HEK293 (cell line): Measurements from ENCODE around the gene MIS18A.
A peak's percentile ranks its signal among the peaks of the same experiment; 100 is the strongest.

Source experiments
- CTCF ChIP-seq: fragments of 450-650 bp; formaldehyde crosslinking; IDR thresholded peaks from 2 replicates; pipeline ENCODE4 v1.5.1; 2016; ENCODE audit warnings: missing biosample characterization, missing genetic modification characterization
- GLIS2 ChIP-seq: fragments of 450-650 bp; formaldehyde crosslinking; IDR thresholded peaks from 2 replicates; pipeline ENCODE4 v1.5.1; 2016; ENCODE audit warnings: missing biosample characterization, missing genetic modification characterization
- HIC1 ChIP-seq: fragments of 450-650 bp; formaldehyde crosslinking; IDR thresholded peaks from 2 replicates; pipeline ENCODE4 v1.5.1; 2016; ENCODE audit warnings: missing biosample characterization, missing genetic modification characterization
- HOXA7 ChIP-seq: sonication (generic); formaldehyde crosslinking; IDR thresholded peaks from 2 replicates; pipeline ENCODE4 v1.8.1; 2022; ENCODE audit warnings: missing genetic modification reagents, borderline replicate concordance
- HOXC10 ChIP-seq: sonication (generic); formaldehyde crosslinking; IDR thresholded peaks from 2 replicates; pipeline ENCODE4 v1.8.1; 2023; ENCODE audit warnings: mild to moderate bottlenecking, missing genetic modification reagents
- KLF16 ChIP-seq: fragments of 450-650 bp; formaldehyde crosslinking; IDR thresholded peaks from 2 replicates; pipeline ENCODE4 v1.5.1; 2017; ENCODE audit warnings: missing biosample characterization, missing genetic modification characterization
- KLF17 ChIP-seq: fragments of 450-650 bp; formaldehyde crosslinking; IDR thresholded peaks from 2 replicates; pipeline ENCODE4 v1.5.1; 2016; ENCODE audit warnings: missing biosample characterization, missing genetic modification characterization
- REPIN1 ChIP-seq: fragments of 450-650 bp; formaldehyde crosslinking; IDR thresholded peaks from 2 replicates; pipeline ENCODE4 v1.5.1; 2017; ENCODE audit warnings: missing biosample characterization, missing genetic modification characterization, low read depth
- SCRT2 ChIP-seq: fragments of 450-650 bp; formaldehyde crosslinking; IDR thresholded peaks from 2 replicates; pipeline ENCODE4 v1.5.1; 2016; ENCODE audit warnings: missing biosample characterization, missing genetic modification characterization
- SP2 ChIP-seq: fragments of 450-650 bp; formaldehyde crosslinking; IDR thresholded peaks from 2 replicates; pipeline ENCODE4 v1.5.1; 2016; ENCODE audit warnings: missing biosample characterization, missing genetic modification characterization
- ZBTB20 ChIP-seq: fragments of 450-650 bp; formaldehyde crosslinking; IDR thresholded peaks from 2 replicates; pipeline ENCODE4 v1.5.1; 2016; ENCODE audit warnings: missing biosample characterization, missing genetic modification characterization
- ZFHX2 ChIP-seq: fragments of 450-650 bp; formaldehyde crosslinking; conservative IDR thresholded peaks from 2 replicates; pipeline ENCODE4 v1.5.1; 2016; ENCODE audit warnings: missing biosample characterization, missing genetic modification characterization
- ZNF146 ChIP-seq: fragments of 450-650 bp; formaldehyde crosslinking; IDR thresholded peaks from 2 replicates; pipeline ENCODE4 v1.5.1; 2016; ENCODE audit warnings: missing biosample characterization, missing genetic modification characterization
- ZNF16 ChIP-seq: fragments of 450-650 bp; formaldehyde crosslinking; IDR thresholded peaks from 2 replicates; pipeline ENCODE4 v1.5.1; 2016; ENCODE audit warnings: low read depth, missing biosample characterization, missing genetic modification characterization
- ZNF274 ChIP-seq, 2 experiments: fragments of 200-500 bp in 1 of 2; fragments of 450-650 bp in 1 of 2; sonication (Bioruptor generic) in 1 of 2; formaldehyde crosslinking in 1 of 2; IDR thresholded peaks; 2 replicates each; pipeline versions ENCODE4 v1.5.1 to v1.6.1; 2014 to 2016; ENCODE audit warnings: borderline replicate concordance in 1 of 2, inconsistent platforms in 1 of 2, low read length in 1 of 2, missing biosample characterization in 1 of 2, missing genetic modification characterization in 1 of 2
- ZNF292 ChIP-seq: fragments of 450-650 bp; formaldehyde crosslinking; IDR thresholded peaks from 2 replicates; pipeline ENCODE4 v1.5.1; 2016; ENCODE audit warnings: low read depth, missing biosample characterization, missing genetic modification characterization, borderline replicate concordance
- ZNF341 ChIP-seq: fragments of 450-650 bp; formaldehyde crosslinking; IDR thresholded peaks from 2 replicates; pipeline ENCODE4; 2016; ENCODE audit warnings: low read depth, missing biosample characterization, missing genetic modification characterization
- ZNF350 ChIP-seq: fragments of 450-650 bp; formaldehyde crosslinking; IDR thresholded peaks from 2 replicates; pipeline ENCODE4 v1.5.0; 2017; ENCODE audit warnings: missing biosample characterization, mild to moderate bottlenecking, missing genetic modification characterization
- ZNF366 ChIP-seq: fragments of 450-650 bp; formaldehyde crosslinking; conservative IDR thresholded peaks from 2 replicates; pipeline ENCODE4 v1.5.1; 2016; ENCODE audit warnings: missing biosample characterization, missing genetic modification characterization
- ZNF398 ChIP-seq: fragments of 450-650 bp; formaldehyde crosslinking; IDR thresholded peaks from 2 replicates; pipeline ENCODE4 v1.5.1; 2017; ENCODE audit warnings: missing biosample characterization, missing genetic modification characterization
- ZNF423 ChIP-seq: fragments of 450-650 bp; formaldehyde crosslinking; IDR thresholded peaks from 2 replicates; pipeline ENCODE4 v1.5.1; 2016; ENCODE audit warnings: missing biosample characterization, missing genetic modification characterization
- ZNF433 ChIP-seq: fragments of 450-650 bp; formaldehyde crosslinking; IDR thresholded peaks from 2 replicates; pipeline ENCODE4 v1.5.1; 2016; ENCODE audit warnings: missing biosample characterization, missing genetic modification characterization, low read depth
- ZNF521 ChIP-seq: fragments of 450-650 bp; formaldehyde crosslinking; IDR thresholded peaks from 2 replicates; pipeline ENCODE4 v1.5.1; 2017; ENCODE audit warnings: missing biosample characterization, mild to moderate bottlenecking, missing genetic modification characterization
- ZNF548 ChIP-seq: fragments of 450-650 bp; formaldehyde crosslinking; IDR thresholded peaks from 2 replicates; pipeline ENCODE4 v1.5.1; 2016; ENCODE audit warnings: missing biosample characterization, missing genetic modification characterization
- ZNF555 ChIP-seq: fragments of 450-650 bp; formaldehyde crosslinking; conservative IDR thresholded peaks from 2 replicates; pipeline ENCODE4 v1.5.1; 2017; ENCODE audit warnings: missing biosample characterization, mild to moderate bottlenecking, missing genetic modification characterization, inconsistent platforms
- ZNF600 ChIP-seq: fragments of 450-650 bp; formaldehyde crosslinking; IDR thresholded peaks from 2 replicates; pipeline ENCODE4 v1.5.1; 2016; ENCODE audit warnings: missing biosample characterization, missing genetic modification characterization
- ZNF623 ChIP-seq: fragments of 450-650 bp; formaldehyde crosslinking; IDR thresholded peaks from 2 replicates; pipeline ENCODE4 v1.5.1; 2016; ENCODE audit warnings: missing biosample characterization, missing genetic modification characterization
- ZNF660 ChIP-seq: fragments of 450-650 bp; IDR thresholded peaks from 2 replicates; pipeline ENCODE4 v1.5.1; 2018; ENCODE audit warnings: missing biosample characterization, mild to moderate bottlenecking, missing genetic modification characterization
- ZNF76 ChIP-seq: fragments of 450-650 bp; formaldehyde crosslinking; IDR thresholded peaks from 2 replicates; pipeline ENCODE4; 2016; ENCODE audit warnings: low read depth, missing biosample characterization, missing genetic modification characterization, borderline replicate concordance
- ZNF768 ChIP-seq: fragments of 450-650 bp; formaldehyde crosslinking; IDR thresholded peaks from 2 replicates; pipeline ENCODE4 v1.5.1; 2018; ENCODE audit warnings: missing biosample characterization, mild to moderate bottlenecking, missing genetic modification characterization
- ZNF791 ChIP-seq: fragments of 450-650 bp; formaldehyde crosslinking; IDR thresholded peaks from 2 replicates; pipeline ENCODE4 v1.5.1; 2016; ENCODE audit warnings: missing biosample characterization, missing genetic modification characterization
- ZNF830 ChIP-seq: fragments of 450-650 bp; IDR thresholded peaks from 2 replicates; pipeline ENCODE4 v1.5.0; 2018; ENCODE audit warnings: missing biosample characterization, missing genetic modification characterization, low read depth, mild to moderate bottlenecking, moderate library complexity
- ZXDB ChIP-seq: fragments of 450-650 bp; formaldehyde crosslinking; IDR thresholded peaks from 2 replicates; pipeline ENCODE4 v1.5.1; 2016; ENCODE audit warnings: missing biosample characterization, missing genetic modification characterization

The MIS18A gene

GRCh38 chr21:32278518-32279376 lies at the start of gene MIS18A (continued):
- peak; percentile 82; the same call in 1 of the 2 replicates for TF ChIP-seq KLF17 (tag by site-specific recombination)
- no peak for TF ChIP-seq ZNF791 (tag by site-specific recombination)
- peak; percentile 58; the same call in 1 of the 2 replicates for TF ChIP-seq ZNF660 (tag by site-specific recombination)
- TF ChIP-seq ZFHX2 (tag by site-specific recombination): peak; percentile 96
- TF ChIP-seq ZNF292 (tag by site-specific recombination): no peak
- no peak for TF ChIP-seq HOXA7
- TF ChIP-seq CTCF (tag by site-specific recombination): peak; percentile 98
- TF ChIP-seq ZNF16 (tag by site-specific recombination): no peak
- TF ChIP-seq ZNF623: no peak
- peak; percentile 35; the same call in 1 of the 2 replicates for TF ChIP-seq ZNF146
- no peak for TF ChIP-seq ZNF433 (tag by site-specific recombination)
- TF ChIP-seq KLF16: peak; percentile 97
- peak; percentile 98 for TF ChIP-seq SCRT2 (tag by site-specific recombination)
- no peak for TF ChIP-seq ZNF521 (tag by site-specific recombination)
- TF ChIP-seq HOXC10 (CRISPR knock-in tag): no peak
- peak; percentile 94 for TF ChIP-seq ZNF76 (tag by site-specific recombination)
- no peak for TF ChIP-seq ZNF423 (tag by site-specific recombination)
- TF ChIP-seq ZBTB20 (tag by site-specific recombination): no peak
- TF ChIP-seq SP2 (tag by site-specific recombination): peak; percentile 79
- peak; percentile 85 for TF ChIP-seq ZNF600 (tag by site-specific recombination)
- no peak for TF ChIP-seq ZNF830
- no peak for TF ChIP-seq GLIS2 (tag by site-specific recombination)
- no peak for TF ChIP-seq ZNF768 (tag by site-specific recombination)
- no peak for TF ChIP-seq ZNF555 (tag by site-specific recombination)
- peak; percentile 93; the same call in 1 of the 2 replicates for TF ChIP-seq REPIN1
- TF ChIP-seq ZNF366: peak; percentile 82
- peak; percentile 94 for TF ChIP-seq ZXDB
- TF ChIP-seq ZNF274 (IDR thresholded peaks at IDR 0.05; ENCODE audit: low read length): no peak
- no peak for TF ChIP-seq ZNF274 (tag by site-specific recombination; IDR thresholded peaks at IDR 0.05; ENCODE audit: borderline replicate concordance)
- TF ChIP-seq ZNF548 (tag by site-specific recombination): no peak
- no peak for TF ChIP-seq ZNF350
- TF ChIP-seq ZNF398 (tag by site-specific recombination): no peak
- peak; percentile 98 for TF ChIP-seq ZNF341 (tag by site-specific recombination)
- no peak for TF ChIP-seq HIC1 (tag by site-specific recombination)
